HS-27A (cell line): ENCODE data around the gene EPN3.

ENCODE experiments used
- DNase-seq: peaks from one replicate; pipeline ENCODE4 v3.0.0-alpha.2; 2012; ENCODE audit warnings: low read depth, missing footprints

Gene EPN3

DNA sequence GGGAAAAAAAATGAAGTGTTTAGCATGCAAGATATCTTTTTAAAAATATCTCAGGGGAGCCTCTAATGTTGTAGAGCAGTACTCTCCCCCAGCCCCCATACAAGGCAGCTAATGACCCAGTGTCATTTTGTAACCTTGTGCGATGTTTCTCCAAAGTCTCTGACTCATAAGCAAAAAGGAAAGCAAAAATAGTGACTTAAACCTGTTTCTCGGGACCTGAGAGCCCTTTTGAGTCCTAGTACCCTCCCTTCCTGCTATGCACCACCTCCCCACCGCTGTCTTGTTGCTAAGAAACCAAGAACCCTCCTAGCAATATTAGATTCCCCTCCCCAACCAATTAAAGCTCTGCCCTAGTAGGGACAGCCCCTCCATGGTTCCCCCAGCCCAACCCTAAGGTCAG, 21.5 kb upstream of the EPN3 start:
- no peak for DNase-seq

DNA sequence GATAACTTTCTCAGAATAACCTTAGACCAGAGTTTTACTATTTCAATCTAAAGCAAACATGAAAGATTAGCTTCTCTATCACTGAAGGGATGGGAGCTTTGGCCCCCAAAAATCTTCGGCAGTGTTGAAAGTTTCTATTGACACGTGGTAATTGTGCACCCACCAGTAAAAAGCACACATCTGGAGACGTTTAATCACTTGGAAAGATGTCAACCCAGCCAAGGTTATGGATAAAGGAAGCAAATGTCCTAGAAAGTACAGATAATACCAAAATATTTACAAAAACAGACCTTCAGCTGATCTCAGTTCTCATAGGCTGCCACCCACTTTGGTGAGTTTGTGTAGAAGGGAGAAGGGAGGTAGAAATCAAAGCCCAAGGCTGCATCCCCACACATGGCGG, 19.0 kb upstream of the EPN3 start:
- DNase-seq = no peak

DNA sequence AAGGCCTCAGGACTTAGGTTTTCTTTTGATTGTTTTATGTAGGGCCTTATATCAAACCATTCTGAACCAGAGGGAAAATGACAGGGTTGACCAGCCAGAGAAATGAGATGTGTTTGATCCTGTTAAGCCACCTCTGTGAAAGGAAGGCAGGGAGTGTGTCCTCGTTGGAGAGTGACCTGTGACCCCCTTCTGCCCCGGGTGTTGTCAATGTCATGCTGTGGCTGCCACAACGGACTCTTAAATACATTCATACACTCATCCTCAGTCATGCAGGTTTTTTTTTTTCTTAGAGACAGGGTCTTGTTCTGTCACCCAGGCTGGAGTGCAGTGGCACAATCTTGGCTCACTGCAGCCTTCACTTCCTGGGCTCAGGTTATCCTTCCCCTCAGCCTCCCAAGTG, 18.1 kb upstream of the EPN3 start:
- no peak for DNase-seq

DNA sequence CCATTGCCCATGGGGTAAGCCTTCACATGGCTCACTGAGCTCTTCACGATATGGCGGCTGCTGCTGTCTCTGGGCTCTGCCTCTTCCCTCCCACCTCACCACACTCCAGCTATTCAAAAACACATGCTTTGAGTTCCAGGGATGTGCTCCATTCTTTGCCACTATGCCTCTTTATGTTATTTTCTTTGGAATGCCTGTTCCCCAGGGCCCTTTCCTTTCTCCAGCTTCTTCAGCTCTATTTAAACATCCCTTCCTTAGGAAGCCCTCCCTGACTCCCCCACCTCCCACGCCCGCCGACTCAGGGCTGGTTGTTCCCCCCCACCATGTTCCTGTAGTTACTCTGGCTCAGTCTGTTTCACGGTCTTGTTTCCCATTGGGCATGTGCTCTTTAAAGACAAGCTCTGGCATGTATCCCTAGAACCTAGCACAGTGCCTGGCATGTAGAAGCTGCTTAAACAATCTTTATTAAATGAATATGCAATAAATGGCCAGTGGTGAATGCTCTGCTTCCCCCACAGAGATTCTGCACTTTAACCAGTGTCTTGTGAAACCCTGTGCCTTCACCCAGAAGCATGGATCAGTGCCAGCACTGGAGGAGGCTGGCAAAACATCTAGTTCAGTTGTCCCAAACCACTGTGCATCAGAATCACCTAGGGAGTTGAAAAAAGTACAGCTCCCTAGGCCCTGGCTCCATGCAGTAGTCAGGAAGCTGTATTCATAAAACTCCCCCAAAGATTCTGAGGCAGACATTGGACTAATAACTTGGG, 17.4 kb upstream of the EPN3 start:
- DNase-seq = no peak

DNA sequence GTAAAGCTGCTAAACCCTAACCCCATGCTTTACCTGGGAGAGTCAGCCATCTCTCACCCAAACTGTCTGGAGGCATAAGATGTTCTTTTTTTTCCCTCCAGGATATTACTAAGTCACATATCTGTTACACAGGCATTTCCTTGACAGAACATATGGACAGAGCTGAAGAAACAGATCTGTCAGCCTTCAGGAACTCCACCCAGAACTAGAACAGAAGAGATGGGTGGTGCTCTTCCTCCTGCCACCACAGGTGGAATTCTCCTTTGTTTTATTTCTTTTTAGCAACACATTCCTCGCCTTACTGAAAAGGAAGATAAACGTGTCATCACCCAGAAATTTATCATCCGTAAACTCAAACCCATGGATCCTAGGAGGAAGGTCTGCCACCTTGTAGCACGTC, 15.5 kb upstream of the EPN3 start:
- DNase-seq = no peak

DNA sequence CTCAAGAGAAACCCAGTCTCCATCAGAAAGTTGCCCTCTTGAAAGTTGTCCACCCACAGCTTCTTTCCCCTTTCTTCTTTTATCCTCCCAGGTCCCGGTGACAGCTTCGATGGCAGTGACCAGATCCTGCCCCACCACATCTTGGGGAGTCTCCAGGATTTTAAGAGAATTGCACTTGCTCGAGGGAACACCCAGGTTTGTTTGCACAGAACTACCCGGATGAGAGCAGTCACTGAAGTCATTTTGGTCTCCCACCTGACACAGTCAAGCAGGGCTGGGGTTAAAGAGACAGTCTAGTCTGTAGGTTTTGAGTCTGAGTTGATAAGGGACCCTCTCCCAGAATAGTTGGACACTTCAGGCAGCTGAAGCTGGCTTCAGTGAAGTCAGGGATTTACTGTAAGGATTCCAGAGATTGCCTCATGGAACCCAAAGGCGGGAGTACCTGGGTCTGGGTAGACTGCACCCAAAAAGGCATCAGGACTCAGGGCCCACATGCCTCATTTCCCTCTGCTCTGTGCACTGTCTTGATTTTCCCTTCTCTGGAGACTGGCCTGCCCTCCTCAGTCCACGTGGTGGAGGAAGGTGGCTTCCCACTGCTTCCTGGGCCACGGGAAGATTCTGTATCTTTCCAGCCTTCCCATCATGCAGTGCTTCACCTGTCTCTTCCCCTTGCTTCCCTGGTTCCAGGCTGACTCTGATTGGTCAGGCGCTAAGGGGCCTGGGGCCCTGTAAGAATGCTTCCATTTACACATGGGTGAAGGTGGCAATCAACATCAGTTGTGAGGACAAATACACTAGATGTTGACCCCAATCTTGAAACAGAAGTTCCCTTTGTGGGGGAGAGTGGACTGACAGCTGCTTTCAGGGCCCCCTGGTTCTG, 14.8 kb upstream of the EPN3 start:
- no peak for DNase-seq

DNA sequence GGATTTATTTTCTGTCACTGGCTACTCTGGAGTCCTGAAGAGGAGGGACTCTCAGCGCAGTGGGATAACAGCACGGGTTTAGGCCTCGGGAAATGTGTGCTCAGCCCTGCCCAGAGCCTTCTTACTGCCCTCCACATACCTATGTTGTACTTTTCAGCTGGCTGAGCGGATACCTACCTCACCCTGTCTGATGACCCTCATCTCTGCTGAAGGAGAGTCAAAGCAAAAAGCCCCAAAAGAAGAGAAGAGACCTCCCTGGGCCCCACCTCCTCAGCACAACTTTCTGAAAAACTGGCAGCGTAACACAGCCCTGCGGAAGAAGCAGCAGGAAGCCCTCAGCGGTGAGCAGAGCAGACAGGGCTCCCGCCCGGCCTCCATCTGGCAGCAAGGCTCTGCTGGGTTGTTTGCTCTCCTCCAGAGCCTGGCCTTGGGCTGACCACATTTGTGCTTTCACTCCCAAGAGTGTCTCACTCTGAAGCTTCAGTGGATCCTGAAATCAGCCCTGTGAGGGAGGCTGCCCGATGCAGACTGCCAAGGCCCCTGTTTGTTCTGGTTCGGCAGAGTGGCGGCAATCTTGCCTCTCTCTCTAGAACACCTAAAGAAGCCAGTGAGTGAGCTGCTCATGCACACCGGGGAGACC, 14.0 kb upstream of the EPN3 start:
- DNase-seq = no peak

DNA sequence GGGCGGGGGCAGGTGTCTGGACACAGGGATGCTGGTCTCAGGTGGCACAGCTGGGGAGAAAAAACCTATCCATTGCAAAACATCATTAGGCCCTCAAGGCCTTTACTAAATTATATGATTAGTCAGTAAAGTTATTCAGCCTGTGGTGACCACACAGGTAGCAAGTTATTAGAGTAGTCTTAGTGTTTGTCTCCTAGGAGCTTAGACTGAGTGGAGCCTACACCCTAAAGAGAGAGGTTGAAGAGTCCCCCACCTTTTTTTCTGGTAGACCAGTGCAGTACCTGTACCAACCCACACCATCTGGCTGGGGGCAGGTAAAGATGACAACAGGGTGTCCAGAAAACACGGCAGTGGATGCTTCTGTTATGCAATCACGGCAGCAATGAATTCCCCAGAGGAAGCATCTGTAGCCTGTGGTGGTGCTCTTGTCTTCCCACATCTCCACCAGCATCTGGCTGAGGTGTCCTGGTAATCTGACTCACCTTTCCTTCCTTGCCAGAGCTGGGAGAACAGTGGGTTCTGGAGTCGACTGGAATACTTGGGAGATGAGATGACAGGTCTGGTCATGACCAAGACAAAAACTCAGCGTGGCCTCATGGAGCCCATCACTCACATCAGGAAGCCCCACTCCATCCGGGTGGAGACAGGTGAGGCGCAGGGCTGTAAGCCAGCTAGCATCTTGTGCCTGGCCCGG, 13.2 kb upstream of the EPN3 start:
- no peak for DNase-seq

DNA sequence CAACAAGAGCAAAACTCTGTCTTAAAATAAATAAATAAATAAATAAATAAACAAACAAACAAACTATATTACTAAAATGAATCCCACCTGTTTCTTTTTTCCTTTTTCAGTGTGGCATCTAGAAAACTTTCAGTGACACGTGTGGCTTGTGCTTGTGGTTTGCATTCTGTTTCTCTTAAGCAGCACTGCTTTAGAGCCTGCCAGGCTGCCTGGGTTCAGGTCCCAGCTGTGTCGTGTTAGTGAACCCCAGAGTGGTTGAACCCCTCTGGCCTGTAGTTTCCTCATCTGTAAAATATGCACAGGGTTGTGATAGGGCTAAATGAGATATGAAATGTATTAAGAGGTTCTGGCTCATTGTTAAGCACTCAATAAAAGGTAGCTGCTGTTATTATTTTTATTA, 12.1 kb upstream of the EPN3 start:
- no peak for DNase-seq

DNA sequence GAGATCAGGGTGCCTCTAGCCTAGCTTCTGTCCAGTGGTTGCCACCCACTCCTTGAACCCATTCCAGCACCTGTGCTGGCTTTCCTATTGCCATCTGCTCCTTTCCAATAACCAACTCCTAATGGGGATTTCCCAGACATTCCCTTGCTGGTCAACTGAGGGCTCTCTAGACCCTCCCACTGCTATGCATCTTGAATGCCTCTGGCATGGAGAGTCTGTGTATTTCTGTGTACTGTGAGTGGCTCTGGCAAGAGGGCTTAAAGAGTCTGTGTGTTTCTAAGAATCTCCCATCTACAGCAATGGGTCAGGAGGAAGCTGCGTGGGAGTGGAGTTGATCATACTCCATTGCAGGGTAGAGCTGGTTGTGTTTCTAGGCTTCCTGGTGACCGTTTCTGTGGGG, 11.0 kb upstream of the EPN3 start:
- DNase-seq = no peak

DNA sequence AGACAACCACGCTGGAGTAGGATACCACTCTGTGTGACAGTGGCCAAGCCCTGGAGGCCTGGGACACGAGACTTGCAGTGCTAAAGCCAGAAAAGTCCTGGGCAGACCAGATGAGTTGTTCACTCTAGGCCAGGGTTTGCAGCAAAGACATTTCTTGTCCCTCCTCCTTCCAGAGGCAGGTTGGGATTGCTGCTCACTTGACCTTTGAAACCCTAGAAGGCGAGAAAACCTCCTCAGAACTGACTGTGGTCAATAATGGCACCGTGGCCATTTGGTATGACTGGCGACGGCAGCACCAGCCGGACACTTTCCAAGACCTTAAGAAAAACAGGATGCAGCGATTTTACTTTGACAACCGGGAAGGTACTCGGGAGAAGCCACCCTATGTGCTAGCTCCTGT, 9.8 kb upstream of the EPN3 start:
- DNase-seq = no peak

DNA sequence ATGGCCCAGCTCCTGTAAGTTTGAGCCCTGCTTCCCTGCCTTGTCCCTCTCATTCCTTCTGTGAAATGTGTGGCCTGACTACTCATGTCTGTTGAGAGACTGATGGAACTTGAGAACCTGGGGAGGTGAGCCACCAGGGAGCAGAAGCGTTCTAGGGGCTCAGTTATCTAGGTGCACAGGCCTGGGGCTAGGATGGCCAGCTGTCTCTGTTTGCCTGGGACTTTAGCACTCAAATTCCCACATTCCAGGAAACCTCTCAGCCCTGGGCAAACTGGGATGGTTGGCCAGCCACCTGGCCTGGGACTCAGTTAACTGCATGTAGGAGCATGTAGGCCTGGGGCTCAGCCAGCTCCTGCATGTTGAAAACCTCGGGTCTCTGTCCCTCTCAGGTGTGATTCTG, 9.3 kb upstream of the EPN3 start:
- DNase-seq = no peak

DNA sequence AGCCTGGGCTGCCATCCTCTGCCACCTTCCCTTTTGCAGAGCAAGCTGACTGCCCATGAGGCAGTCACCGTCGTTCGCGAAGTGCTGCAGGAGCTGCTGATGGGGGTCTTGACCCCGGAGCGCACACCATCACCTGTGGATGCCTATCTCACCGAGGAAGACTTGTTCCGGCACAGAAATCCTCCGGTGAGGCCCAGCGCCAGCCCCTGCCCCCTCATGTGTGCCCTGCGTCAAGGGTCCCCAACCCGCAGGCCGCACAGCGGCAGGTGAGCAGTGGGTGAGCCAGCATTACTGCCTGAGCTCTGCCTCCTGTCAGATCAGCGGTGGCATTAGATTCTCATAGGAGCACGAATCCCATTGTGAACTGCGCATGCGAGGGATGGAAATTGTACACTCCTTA, 7.7 kb upstream of the EPN3 start:
- no peak for DNase-seq

DNA sequence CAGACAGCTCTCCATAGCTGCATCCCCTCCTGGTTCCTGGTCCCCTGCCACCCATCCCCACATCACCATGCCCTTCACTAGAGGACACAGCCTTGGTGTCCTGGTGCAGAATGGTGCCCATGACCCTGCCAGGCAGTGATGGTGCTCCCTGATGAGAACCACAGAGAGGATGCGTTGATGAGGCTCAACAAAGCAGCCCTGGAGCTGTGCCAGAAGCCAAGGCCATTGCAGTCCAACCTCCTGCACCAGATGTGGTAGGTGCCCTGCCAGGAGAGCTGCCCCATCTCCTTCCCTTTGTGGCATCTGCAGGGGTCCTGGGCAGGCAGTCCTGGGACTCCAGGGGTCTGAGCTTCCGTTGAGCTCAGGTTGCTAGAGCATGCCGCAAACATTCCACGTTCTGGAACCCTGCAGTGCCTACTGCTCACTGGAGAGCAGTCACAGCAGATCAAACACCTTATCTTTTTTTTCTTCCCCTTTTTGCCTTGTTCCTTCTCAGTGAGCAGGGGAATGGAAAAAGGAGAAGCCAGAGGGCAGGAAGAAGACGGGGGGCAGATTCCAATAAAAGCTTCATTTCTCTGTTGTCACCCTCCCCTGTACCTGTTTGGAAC, 5.3 kb upstream of the EPN3 start:
- no peak for DNase-seq

DNA sequence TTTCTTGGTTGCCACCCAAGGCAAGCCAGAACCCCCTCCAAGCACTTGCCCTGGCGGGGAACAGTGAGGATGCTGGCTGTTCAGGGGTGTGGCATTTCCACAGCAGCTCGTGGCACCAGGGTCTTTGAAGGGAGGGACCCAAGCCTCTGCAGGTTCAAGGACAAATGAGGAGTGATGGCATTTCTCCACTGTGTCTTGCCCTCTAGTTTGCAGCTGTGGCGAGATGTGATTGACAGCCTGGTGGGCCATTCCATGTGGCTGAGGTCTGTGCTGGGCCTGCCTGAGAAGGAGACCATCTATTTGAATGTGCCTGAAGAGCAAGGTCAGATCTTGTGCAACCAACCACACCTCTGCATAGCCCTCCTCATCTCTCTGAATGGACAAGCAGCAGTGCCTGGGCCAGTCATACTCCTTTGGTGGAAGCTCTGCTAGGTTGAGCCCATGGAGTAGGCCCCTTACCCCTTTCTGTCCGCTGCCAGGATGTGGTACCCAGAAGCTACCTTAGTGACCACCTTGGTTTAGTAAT, 4.5 kb upstream of the EPN3 start:
- no peak for DNase-seq

DNA sequence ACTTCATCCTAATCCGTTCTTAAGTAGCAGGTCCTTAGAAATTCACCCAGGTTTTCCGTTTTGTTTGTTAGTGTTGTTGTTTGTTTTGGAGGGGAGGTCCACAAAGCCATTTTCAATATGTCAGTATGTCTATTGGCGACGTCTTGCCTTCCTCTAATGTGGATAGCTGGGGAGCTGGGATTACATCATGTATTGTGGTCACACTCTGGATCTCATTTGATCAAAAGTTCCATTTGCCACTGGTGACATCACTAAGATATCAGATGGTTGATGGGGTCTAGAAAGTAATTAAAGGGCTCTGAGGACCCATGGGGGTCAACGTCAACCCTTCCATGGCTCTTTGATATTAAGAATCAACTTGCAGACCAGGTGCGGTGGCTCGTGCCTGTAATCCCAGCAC, 2.7 kb upstream of the EPN3 start:
- DNase-seq = no peak

DNA sequence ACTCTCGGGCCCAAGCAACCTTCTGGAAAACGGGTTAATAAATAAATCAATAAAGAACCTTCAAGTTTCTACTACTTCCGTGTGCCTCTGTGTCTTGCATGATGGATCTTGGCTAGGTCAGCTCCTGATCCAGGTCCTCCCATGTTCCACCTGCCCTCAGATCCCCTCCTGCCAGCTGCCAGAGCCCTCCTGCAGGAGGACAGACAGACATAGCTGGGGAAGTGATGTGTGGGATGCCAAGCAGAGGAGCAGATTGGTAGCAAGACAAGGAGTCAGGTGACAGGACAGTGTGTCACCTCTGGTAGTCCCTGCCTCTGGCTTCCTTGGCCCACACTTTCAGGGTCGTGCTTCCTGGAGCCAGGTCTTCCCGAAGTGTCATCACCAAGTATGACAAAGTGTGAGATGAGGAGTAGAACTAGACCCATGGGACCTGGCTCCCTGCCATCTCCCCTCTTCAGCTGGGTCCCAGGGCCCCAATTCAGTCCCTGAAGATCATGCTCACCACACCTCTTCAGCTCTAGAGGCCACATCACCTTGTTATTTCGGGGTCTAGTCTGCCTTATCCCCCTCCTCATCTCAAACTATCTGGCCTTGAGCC, 1.0 kb upstream of the EPN3 start:
- DNase-seq = no peak

DNA sequence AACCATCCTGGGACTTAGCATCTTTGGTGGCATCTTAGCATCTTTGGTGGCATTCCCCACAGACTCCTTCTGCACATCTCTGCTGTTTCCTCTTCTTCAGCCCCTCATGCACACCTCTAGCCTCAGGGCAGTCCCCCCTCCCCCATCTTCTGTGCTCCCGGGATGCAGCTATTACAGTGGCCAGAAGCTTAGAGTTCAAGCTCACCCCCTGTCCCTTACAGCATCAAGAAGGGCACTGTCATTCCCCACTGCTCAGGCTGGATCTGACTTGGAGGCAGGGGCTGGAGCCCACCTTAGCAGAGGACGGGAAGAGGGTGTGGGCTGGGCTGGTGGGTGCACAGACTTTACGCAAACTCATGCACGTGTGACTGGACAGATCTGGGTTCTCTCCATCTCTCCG, 650 bp downstream of the EPN3 start:
- DNase-seq = no peak

DNA sequence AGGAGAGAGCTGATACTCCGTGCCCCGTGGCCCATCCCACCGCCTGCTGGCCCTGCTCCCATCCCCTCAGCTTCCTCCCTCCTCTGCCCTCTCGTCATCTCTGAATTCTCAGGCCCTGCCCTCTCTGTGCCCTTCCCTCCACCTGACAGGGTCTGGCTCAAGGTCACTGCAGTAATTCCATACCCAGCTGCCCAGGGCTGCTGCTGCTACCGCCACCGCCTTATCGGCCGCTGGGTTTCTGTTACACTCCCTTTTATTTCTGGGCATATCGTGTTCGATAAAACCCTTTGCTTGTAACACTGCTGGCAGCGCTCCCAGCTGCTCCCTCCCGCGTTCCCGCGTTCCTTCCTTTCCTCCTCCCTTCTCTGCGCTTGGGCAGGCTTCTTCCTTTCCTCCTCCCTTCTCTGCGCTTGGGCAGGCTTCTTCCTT, 1.2 kb downstream of the EPN3 start:
- DNase-seq = no peak

DNA sequence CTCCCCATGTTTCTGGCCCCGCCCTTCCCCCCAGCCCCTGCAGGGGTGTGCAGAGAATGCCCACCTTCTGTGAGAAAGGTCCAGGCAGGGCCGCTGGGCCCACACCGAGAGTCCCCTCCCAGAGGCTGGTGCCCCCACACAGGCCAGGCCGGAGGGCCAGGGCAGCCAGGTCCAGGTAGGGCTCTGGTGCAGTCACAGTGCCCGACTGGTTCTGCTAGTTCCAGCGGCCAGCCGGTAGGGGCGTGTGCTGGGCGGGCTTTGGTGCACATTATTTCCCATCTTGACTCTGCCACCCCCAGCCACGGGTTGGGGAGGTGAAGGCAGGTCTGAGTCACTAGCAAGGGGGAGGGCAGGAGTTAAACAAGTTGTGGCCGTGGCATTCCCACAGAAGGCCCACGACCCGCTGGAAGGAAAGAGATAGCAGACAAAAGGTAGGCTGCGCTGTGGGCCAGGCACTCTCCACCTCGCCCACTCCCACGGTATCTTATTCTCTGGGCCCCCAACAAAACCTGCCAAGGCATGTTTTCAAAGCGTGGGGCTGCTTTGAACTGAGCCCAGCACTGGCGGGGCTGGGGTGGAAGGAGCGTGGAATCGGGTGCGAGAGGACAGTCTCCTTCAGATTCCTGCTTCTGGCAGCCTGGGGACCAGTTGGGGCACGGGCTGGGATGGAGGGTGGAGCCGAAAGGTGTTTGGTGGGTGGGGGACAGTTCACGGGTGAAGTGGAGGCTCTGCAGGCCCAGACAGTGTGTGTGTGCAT, 1.9 kb downstream of the EPN3 start:
- no peak for DNase-seq

DNA sequence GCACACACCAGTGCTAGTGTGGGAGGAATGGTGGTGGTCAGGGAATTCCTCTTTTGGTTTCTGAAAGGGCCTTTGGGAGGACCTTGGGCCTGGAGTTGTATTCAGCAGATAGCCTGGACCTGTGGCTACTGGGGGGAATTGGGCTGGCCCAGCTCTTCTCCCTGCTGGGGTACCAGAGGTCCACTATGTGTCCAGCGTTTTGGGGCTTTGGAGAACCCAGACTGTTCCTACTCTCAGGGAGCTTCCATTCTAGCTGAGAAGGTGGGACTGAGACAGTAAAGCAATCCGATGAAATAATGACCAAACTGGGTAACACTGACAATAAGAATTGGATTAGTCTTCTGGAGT, 2.4 kb downstream of the EPN3 start:
- no peak for DNase-seq
